ENCODE results near the gene FIGN.

The FIGN gene

DNA sequence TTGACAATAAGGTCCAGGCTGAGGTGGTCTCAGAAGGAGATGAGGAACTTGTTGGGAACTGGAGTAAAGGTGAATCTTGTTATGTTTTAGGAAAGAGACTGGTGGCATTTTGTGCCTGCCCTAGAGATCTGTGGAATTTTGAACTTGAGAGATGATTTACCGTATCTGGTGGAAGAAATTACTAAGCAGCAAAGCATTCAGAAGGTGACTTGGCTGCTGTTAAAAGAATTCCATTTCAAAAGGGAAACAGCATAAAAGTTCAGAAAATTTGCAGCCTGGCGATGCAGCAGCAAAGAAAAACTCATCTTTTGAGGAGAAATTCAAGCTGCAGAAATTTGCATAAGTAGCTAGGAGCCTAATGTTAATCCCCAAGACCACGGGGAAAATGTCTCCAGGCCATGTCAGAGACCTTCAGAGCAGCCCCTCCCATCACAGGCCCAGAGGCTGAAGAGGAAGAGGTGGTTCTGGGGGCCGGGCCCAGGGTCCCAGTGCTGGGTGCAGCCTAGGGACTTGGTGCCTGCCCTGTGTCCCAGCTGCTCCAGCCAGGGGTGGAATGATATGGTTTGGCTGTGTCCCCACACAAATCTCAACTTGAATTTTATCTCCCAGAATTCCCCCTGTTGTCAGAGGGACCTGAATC lies 73.5 kb downstream of the FIGN start:
- DNase-seq (no peak), ATAC-seq (ENCODE audit: insufficient read depth, low read depth) (no peak)
- H2AFZ ChIP-seq (ENCODE audit: low read depth, low read length): no peak overlapping the region
- no peak overlapping the region for H3K9ac ChIP-seq (ENCODE audit: low read depth, low read length)
- H3K36me3 ChIP-seq (ENCODE audit: insufficient read depth, low read length): no peaks in the 10 kb centered on the region
- no peaks in the 10 kb centered on the region for H3K9me3 ChIP-seq (ENCODE audit: insufficient read depth, low read length, severe bottlenecking)
- H3K27ac ChIP-seq (ENCODE audit: low read length): no peak overlapping the region
- H3K27me3 ChIP-seq (ENCODE audit: insufficient read depth, low read length, poor library complexity): peaks cover 2% of the 10 kb centered on the region
- TF ChIP-seq, protein P1, sequence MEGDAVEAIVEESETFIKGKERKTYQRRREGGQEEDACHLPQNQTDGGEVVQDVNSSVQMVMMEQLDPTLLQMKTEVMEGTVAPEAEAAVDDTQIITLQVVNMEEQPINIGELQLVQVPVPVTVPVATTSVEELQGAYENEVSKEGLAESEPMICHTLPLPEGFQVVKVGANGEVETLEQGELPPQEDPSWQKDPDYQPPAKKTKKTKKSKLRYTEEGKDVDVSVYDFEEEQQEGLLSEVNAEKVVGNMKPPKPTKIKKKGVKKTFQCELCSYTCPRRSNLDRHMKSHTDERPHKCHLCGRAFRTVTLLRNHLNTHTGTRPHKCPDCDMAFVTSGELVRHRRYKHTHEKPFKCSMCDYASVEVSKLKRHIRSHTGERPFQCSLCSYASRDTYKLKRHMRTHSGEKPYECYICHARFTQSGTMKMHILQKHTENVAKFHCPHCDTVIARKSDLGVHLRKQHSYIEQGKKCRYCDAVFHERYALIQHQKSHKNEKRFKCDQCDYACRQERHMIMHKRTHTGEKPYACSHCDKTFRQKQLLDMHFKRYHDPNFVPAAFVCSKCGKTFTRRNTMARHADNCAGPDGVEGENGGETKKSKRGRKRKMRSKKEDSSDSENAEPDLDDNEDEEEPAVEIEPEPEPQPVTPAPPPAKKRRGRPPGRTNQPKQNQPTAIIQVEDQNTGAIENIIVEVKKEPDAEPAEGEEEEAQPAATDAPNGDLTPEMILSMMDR (IDR thresholded peaks at IDR 0.05; ENCODE audit: borderline replicate concordance, extremely low read depth, low read length, poor library complexity, severe bottlenecking): no peak
- TF ChIP-seq EZH2 (IDR thresholded peaks at IDR 0.05; ENCODE audit: borderline replicate concordance, low read depth, low read length, severe bottlenecking): no peak
- H3K4me3 ChIP-seq (ENCODE audit: low read depth in 1 of 2, low read length in 2 of 2): no peak overlapping the region
- H3K4me1 ChIP-seq (ENCODE audit: insufficient read depth, low read length): no peaks in the 10 kb centered on the region
- no peak overlapping the region for H3K4me2 ChIP-seq (ENCODE audit: insufficient read depth, low read length)
- H4K20me1 ChIP-seq (ENCODE audit: insufficient read depth, low read length): no peaks in the 10 kb centered on the region
- H3K79me2 ChIP-seq (ENCODE audit: insufficient read depth, low read length): no peaks in the 10 kb centered on the region

DNA sequence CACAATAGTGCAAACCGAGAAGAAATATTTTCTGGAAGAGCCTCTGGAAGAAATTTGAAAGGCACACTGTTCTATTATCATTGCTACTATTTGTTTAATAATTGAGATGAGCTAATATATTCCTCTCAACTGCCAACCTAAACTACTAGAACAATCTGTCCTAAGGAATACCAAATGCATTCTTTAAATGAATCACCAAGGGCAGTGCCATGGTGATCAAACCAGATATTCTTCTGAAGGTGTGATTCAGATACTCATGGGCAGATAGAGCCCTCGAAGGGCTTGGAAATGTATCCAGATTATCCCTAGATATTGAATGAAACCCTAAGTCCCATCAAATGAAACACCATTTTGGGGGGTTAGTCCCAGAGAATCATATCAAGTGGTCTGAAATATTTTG lies 76.6 kb downstream of the FIGN start:
- H3K27ac ChIP-seq (ENCODE audit: low read length): no peak overlapping the region

DNA sequence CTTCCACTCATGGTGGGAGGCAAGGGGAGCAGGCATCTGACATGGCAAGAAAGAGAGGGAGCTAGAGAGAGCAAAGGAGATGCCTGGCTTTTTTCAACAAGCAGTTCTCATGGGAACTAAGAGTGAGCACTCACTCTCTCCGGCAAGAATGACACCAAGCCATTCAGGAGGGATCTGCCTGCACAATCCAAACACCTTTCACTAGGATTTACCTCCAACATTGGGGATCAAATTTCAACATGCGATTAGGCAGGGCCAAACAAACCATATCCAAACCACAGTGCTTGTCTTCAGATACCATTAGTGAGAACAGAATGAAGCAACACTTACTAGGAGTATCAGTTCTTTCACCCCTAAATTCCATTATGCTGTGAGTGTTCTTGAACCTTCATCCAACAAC lies 77.3 kb downstream of the FIGN start:
- Histone ChIP-seq H4K20me1 (ENCODE audit: insufficient read depth, low read length) (no peaks in the 10 kb centered on the region), H3K27me3 (ENCODE audit: insufficient read depth, low read length, poor library complexity) (no peaks in the 10 kb centered on the region), H3K9ac (ENCODE audit: low read depth, low read length) (no peak overlapping the region), H3K9me3 (ENCODE audit: insufficient read depth, low read length, severe bottlenecking) (no peaks in the 10 kb centered on the region), H2AFZ (ENCODE audit: low read depth, low read length) (no peak overlapping the region), H3K36me3 (ENCODE audit: insufficient read depth, low read length) (no peaks in the 10 kb centered on the region), H3K4me1 (ENCODE audit: insufficient read depth, low read length) (no peaks in the 10 kb centered on the region), H3K79me2 (ENCODE audit: insufficient read depth, low read length) (no peaks in the 10 kb centered on the region), H3K4me3 (ENCODE audit: low read depth in 1 of 2, low read length in 2 of 2) (no peak overlapping the region), H3K4me2 (ENCODE audit: insufficient read depth, low read length) (no peak overlapping the region), H3K27ac (ENCODE audit: low read length) (no peak overlapping the region)
- TF ChIP-seq EZH2 (IDR thresholded peaks at IDR 0.05; ENCODE audit: borderline replicate concordance, low read depth, low read length, severe bottlenecking): no peak
- TF ChIP-seq, protein P1 (IDR thresholded peaks at IDR 0.05; ENCODE audit: borderline replicate concordance, extremely low read depth, low read length, poor library complexity, severe bottlenecking): no peak
- DNase-seq (no peak), ATAC-seq (ENCODE audit: insufficient read depth, low read depth) (no peak)

More for the DNA sequence above, 76.6 kb downstream of the FIGN start:
- H3K9ac ChIP-seq (ENCODE audit: low read depth, low read length): no peak overlapping the region
- no peak for DNase-seq
- no peaks in the 10 kb centered on the region for H3K79me2 ChIP-seq (ENCODE audit: insufficient read depth, low read length)
- no peak for ATAC-seq (ENCODE audit: insufficient read depth, low read depth)
- no peaks in the 10 kb centered on the region for H4K20me1 ChIP-seq (ENCODE audit: insufficient read depth, low read length)
- TF ChIP-seq EZH2 (IDR thresholded peaks at IDR 0.05; ENCODE audit: borderline replicate concordance, low read depth, low read length, severe bottlenecking): no peak
- TF ChIP-seq, protein P1 (IDR thresholded peaks at IDR 0.05; ENCODE audit: borderline replicate concordance, extremely low read depth, low read length, poor library complexity, severe bottlenecking): no peak
- no peaks in the 10 kb centered on the region for H3K4me1 ChIP-seq (ENCODE audit: insufficient read depth, low read length)
- H3K27me3 ChIP-seq (ENCODE audit: insufficient read depth, low read length, poor library complexity): no peaks in the 10 kb centered on the region
- H3K36me3 ChIP-seq (ENCODE audit: insufficient read depth, low read length): no peaks in the 10 kb centered on the region
- no peak overlapping the region for H3K4me2 ChIP-seq (ENCODE audit: insufficient read depth, low read length)
- H3K4me3 ChIP-seq (ENCODE audit: low read depth in 1 of 2, low read length in 2 of 2): no peak overlapping the region
- H2AFZ ChIP-seq (ENCODE audit: low read depth, low read length): no peak overlapping the region
- H3K9me3 ChIP-seq (ENCODE audit: insufficient read depth, low read length, severe bottlenecking): no peaks in the 10 kb centered on the region

Data from DND-41 (cell line).